LNCaP clone FGC (cell line): Measurements from ENCODE around the gene SLC38A9.

Experiments used
- DNase-seq: peaks from one replicate; pipeline ENCODE4 v3.0.0-alpha.2; 2011; ENCODE audit warnings: low read depth
- H3K4me3 ChIP-seq: 2 replicates; pipeline ENCODE4 v1.5.1; 2011; ENCODE audit warnings: mild to moderate bottlenecking, low read depth, low read length, control low read depth
- CTCF ChIP-seq: IDR thresholded peaks from 2 replicates; pipeline ENCODE4 v1.5.1; 2012; ENCODE audit warnings: mild to moderate bottlenecking; ENCODE audit not compliant: control insufficient read depth, insufficient read depth; ENCODE audit errors: extremely low read depth

Gene SLC38A9

GRCh38 chr5:55600086-55600485 is 112.0 kb downstream of the SLC38A9 start:
- no peak for TF ChIP-seq CTCF
- H3K4me3 ChIP-seq: no peak overlapping the region
- no peak for DNase-seq

GRCh38 chr5:55599148-55600050 is 112.7 kb downstream of the SLC38A9 start:
- TF ChIP-seq CTCF: no peak
- no peak overlapping the region for H3K4me3 ChIP-seq
- DNase-seq: no peak

GRCh38 chr5:55597014-55597981 is 114.8 kb downstream of the SLC38A9 start:
- H3K4me3 ChIP-seq: no peak overlapping the region
- TF ChIP-seq CTCF: no peak
- no peak for DNase-seq

- TF ChIP-seq CTCF: no peak
- no peak overlapping the region for H3K4me3 ChIP-seq
- no peak for DNase-seq
These were observed 117.5 kb downstream of the SLC38A9 start for GRCh38 chr5:55594671-55595070.

GRCh38 chr5:55593115-55593472 is 119.0 kb downstream of the SLC38A9 start:
- DNase-seq: no peak
- H3K4me3 ChIP-seq: no peak overlapping the region
- no peak for TF ChIP-seq CTCF

GRCh38 chr5:55592388-55593114 is 119.6 kb downstream of the SLC38A9 start:
- H3K4me3 ChIP-seq: no peak overlapping the region
- DNase-seq: no peak
- no peak for TF ChIP-seq CTCF
